GM18505 (cell line): ENCODE measurements around the gene IDH2.
"Not testable (repeated sequence)": the region's sequence is repeated elsewhere in the genome, so short reads cannot be mapped to it uniquely, and the experiment has no call there.

Experiments
- ATAC-seq: cut with Tn5 transposase; IDR thresholded peaks from one replicate; pipeline ENCODE4 v1.9.1; 2021; ENCODE audit not compliant: unreplicated experiment
- POLR2A ChIP-seq: IDR thresholded peaks from 4 replicates; pipeline ENCODE4 v1.6.1; 2011; ENCODE audit warnings: borderline replicate concordance; ENCODE audit not compliant: insufficient read depth, insufficient read length; ENCODE audit errors: extremely low read depth

Gene IDH2

GRCh38 chr15:90074023-90074422, 28.2 kb downstream of the IDH2 start:
- no peak for ATAC-seq
- no peak for TF ChIP-seq POLR2A

GRCh38 chr15:90072978-90073640, 29.2 kb downstream of the IDH2 start:
- no peak for ATAC-seq
- TF ChIP-seq POLR2A = no peak

- ATAC-seq = no peak
- TF ChIP-seq POLR2A = no peak
These were observed 31.0 kb downstream of the IDH2 start for GRCh38 chr15:90071220-90071807.

GRCh38 chr15:90070623-90071022, 31.6 kb downstream of the IDH2 start:
- not testable (repeated sequence) for ATAC-seq

GRCh38 chr15:90067953-90068606, 34.2 kb downstream of the IDH2 start:
- no peak for ATAC-seq
- TF ChIP-seq POLR2A = no peak

- ATAC-seq = no peak
- no peak for TF ChIP-seq POLR2A
These were observed 34.9 kb downstream of the IDH2 start for GRCh38 chr15:90067181-90067952.

GRCh38 chr15:90065682-90066049, 36.6 kb downstream of the IDH2 start:
- ATAC-seq = no peak
- TF ChIP-seq POLR2A = no peak

- TF ChIP-seq POLR2A = no peak
- ATAC-seq = no peak
These were observed 37.2 kb downstream of the IDH2 start for GRCh38 chr15:90064911-90065681.

GRCh38 chr15:90063770-90064247, 38.5 kb downstream of the IDH2 start:
- no peak for TF ChIP-seq POLR2A
- ATAC-seq = no peak

- ATAC-seq = no peak
- TF ChIP-seq POLR2A = no peak
These were observed 39.1 kb downstream of the IDH2 start for GRCh38 chr15:90062973-90063769.

GRCh38 chr15:90062462-90062932, 39.8 kb downstream of the IDH2 start:
- no peak for TF ChIP-seq POLR2A
- no peak for ATAC-seq

GRCh38 chr15:90062023-90062442, 40.2 kb downstream of the IDH2 start:
- ATAC-seq = no peak
- no peak for TF ChIP-seq POLR2A
